GM18870 (cell line): ENCODE results near the gene HPCAL4.

Experiments used
- ATAC-seq: cut with Tn5 transposase; IDR thresholded peaks from one replicate; pipeline ENCODE4 v1.9.1; 2021; ENCODE audit warnings: moderate library complexity; ENCODE audit not compliant: unreplicated experiment

HPCAL4 gene

GRCh38 chr1:39678889-39679288 is 12.3 kb downstream of the HPCAL4 start:
- no peak for ATAC-seq

- no peak for ATAC-seq
Observed at GRCh38 chr1:39677645-39678044, 13.6 kb downstream of the HPCAL4 start.

- no peak for ATAC-seq
Observed at GRCh38 chr1:39676948-39677548, 14.2 kb downstream of the HPCAL4 start.

- no peak for ATAC-seq
Observed at GRCh38 chr1:39675220-39675619, 16.0 kb downstream of the HPCAL4 start.

- ATAC-seq, result no peak
Observed at GRCh38 chr1:39673215-39673614, 18.0 kb downstream of the HPCAL4 start.

- ATAC-seq, result no peak
Observed at GRCh38 chr1:39672551-39672947, 18.7 kb downstream of the HPCAL4 start.

GRCh38 chr1:39671793-39672550 is 19.3 kb downstream of the HPCAL4 start, which contains the start of gene NT5C1A:
Gene NT5C1A, minus strand, starts transcription at chr1:39672107. Its CDS starts 69 bp downstream, at chr1:39672038.
- ATAC-seq, result no peak

- no peak for ATAC-seq
Observed at GRCh38 chr1:39671433-39671792, 19.8 kb downstream of the HPCAL4 start.

- ATAC-seq, result no peak
Observed at GRCh38 chr1:39670689-39671088, 20.5 kb downstream of the HPCAL4 start.

- no peak for ATAC-seq
Observed at GRCh38 chr1:39668894-39669293, 22.3 kb downstream of the HPCAL4 start.

- no peak for ATAC-seq
Observed at GRCh38 chr1:39668111-39668510, 23.1 kb downstream of the HPCAL4 start.

GRCh38 chr1:39666772-39667171 is 24.5 kb downstream of the HPCAL4 start:
- peak; percentile 89 for ATAC-seq

- no peak for ATAC-seq
Observed at GRCh38 chr1:39663559-39663958, 27.7 kb downstream of the HPCAL4 start.

GRCh38 chr1:39662861-39663260 is 28.4 kb downstream of the HPCAL4 start:
- no peak for ATAC-seq

- ATAC-seq, result no peak
Observed at GRCh38 chr1:39659538-39659937, 31.7 kb downstream of the HPCAL4 start.

GRCh38 chr1:39659110-39659509 is 32.1 kb downstream of the HPCAL4 start:
- no peak for ATAC-seq

- no peak for ATAC-seq
Observed at GRCh38 chr1:39657923-39658485, 33.2 kb downstream of the HPCAL4 start.

- ATAC-seq, result no peak
Observed at GRCh38 chr1:39657402-39657801, 33.8 kb downstream of the HPCAL4 start.

GRCh38 chr1:39656391-39656790 is 34.8 kb downstream of the HPCAL4 start:
- ATAC-seq, result no peak

GRCh38 chr1:39655578-39656268 is 35.5 kb downstream of the HPCAL4 start:
- no peak for ATAC-seq

GRCh38 chr1:39654291-39654690 is 36.9 kb downstream of the HPCAL4 start:
- ATAC-seq, result no peak

- ATAC-seq, result no peak
Observed at GRCh38 chr1:39653546-39654031, 37.6 kb downstream of the HPCAL4 start.
